Nephron (organoid): Measurements from ENCODE around the gene SKP2.

Experiments
- H3K27ac Mint-ChIP-seq, 3 experiments: 2 replicates each; pipeline ENCODE4 v1.8.0; 2020; ENCODE audit warnings: mixed read lengths in 3 of 3, mild to moderate bottlenecking in 2 of 3, moderate library complexity in 1 of 3
- H3K27me3 Mint-ChIP-seq: 2 replicates; pipeline ENCODE4 v1.8.0; 2021; ENCODE audit warnings: low read depth, mild to moderate bottlenecking, moderate library complexity, mixed read lengths
- H3K36me3 Mint-ChIP-seq: 2 replicates; pipeline ENCODE4 v1.8.0; 2020; ENCODE audit warnings: low read depth, mixed read lengths
- H3K4me1 Mint-ChIP-seq: 2 replicates; pipeline ENCODE4 v1.8.0; 2020; ENCODE audit warnings: mixed read lengths
- H3K4me3 Mint-ChIP-seq, 3 experiments: 2 replicates each; pipeline ENCODE4 v1.8.0; 2020; ENCODE audit warnings: mild to moderate bottlenecking in 3 of 3, mixed read lengths in 3 of 3, moderate library complexity in 2 of 3
- H3K9me3 Mint-ChIP-seq: 2 replicates; pipeline ENCODE4 v1.8.0; 2020; ENCODE audit warnings: mixed read lengths
- TF ChIP-seq, protein P1 (sequence below), 3 experiments: fragments of 200-600 bp; sonication (generic); IDR thresholded peaks; one replicate each; pipeline ENCODE4 v1.5.0; 2021; ENCODE audit warnings: antibody characterized with exemption in 3 of 3; ENCODE audit not compliant: unreplicated experiment in 3 of 3

The SKP2 gene

DNA sequence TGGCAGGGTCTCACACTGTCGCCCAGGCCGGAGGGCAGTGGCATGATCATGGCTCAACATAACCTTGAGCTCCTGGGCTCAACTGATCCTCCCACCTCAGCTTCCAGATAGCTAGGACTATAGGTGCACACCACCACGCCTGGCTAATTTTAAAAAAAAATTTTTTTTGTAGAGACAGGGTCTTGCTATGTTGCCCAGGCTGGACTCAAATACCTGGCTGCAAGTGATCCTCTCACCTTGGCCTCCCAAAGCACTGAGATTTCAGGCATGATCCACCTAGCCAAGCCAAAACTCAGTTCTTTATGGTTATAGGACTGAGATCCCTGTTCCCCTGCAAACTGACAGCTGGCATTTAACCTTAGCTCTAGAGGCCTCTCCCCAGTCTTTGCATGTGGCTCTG, 5.5 kb upstream of the SKP2 start:
- Mint-ChIP-seq H3K9me3 (no peaks in the 10 kb centered on the region), H3K27me3 (no peaks in the 10 kb centered on the region), H3K36me3 (no peaks in the 10 kb centered on the region), H3K4me3 (no peak overlapping the region), H3K27ac (no peak overlapping the region), H3K4me1 (peaks cover 22% of the 10 kb centered on the region)
- TF ChIP-seq, protein P1, sequence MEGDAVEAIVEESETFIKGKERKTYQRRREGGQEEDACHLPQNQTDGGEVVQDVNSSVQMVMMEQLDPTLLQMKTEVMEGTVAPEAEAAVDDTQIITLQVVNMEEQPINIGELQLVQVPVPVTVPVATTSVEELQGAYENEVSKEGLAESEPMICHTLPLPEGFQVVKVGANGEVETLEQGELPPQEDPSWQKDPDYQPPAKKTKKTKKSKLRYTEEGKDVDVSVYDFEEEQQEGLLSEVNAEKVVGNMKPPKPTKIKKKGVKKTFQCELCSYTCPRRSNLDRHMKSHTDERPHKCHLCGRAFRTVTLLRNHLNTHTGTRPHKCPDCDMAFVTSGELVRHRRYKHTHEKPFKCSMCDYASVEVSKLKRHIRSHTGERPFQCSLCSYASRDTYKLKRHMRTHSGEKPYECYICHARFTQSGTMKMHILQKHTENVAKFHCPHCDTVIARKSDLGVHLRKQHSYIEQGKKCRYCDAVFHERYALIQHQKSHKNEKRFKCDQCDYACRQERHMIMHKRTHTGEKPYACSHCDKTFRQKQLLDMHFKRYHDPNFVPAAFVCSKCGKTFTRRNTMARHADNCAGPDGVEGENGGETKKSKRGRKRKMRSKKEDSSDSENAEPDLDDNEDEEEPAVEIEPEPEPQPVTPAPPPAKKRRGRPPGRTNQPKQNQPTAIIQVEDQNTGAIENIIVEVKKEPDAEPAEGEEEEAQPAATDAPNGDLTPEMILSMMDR (IDR thresholded peaks at IDR 0.05; ENCODE audit: unreplicated experiment in 3 of 3), result no peak

DNA sequence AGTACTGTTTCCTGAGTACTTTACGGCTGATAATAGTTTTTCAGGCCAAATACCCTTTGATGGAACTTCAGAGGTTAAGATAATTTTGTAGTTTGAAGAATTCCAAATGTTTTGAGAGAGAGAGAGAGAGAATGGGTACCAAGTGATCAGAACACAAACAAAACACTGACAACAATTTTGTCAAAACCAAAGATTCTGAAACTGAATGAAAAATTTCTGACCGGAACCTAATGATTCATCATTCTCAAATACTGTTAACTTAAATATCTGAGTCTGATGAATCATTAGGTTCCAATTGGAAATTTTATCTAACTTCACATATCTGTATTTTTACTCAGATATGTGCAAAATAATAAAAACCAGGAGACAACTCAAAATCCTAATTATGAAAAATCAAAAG, 4.2 kb upstream of the SKP2 start:
- TF ChIP-seq, protein P1 (IDR thresholded peaks at IDR 0.05; ENCODE audit: unreplicated experiment in 3 of 3), result no peak
- Mint-ChIP-seq H3K27me3 (no peaks in the 10 kb centered on the region), H3K36me3 (no peaks in the 10 kb centered on the region), H3K9me3 (no peaks in the 10 kb centered on the region), H3K4me3 (no peak overlapping the region), H3K4me1 (peaks cover 26% of the 10 kb centered on the region), H3K27ac (no peak overlapping the region)

DNA sequence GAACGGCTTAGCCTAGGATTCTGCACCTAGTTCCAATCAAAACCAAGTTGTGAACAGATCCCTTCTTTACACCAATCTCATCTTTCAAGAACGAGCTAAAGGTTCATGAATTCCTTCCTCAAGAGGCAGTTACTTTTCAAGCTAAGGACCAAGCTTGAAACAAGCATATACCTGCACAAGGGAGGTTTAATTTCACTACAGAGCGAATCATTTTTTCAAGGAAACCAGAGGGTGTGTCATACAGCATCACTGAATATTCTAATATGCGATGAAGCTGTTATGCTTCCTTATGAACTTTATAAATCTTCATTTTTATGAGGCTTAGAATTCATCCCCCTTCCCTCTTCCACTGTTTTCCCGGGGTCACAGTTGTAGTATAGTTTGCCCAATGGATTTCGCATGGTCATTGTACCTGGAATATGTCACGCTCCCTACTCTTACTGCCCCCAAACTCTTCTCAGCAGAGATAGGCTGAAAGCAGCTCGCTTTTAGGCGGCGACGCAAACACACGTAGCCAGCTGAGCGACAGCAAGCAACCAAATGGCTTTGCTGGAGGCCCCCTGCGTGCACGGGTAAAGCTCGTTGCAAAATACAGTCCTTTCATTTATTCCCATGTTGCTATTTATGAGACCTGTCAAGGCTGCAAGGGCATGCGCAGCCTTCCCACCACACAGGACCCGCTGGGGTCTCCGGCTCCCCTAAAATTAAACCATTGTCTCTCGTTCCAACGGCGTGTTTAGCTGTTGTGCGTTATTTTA, 1.1 kb upstream of the SKP2 start:
- H3K27ac Mint-ChIP-seq, result peak overlapping the region; percentile 79 to 94 (median 87)
- H3K4me1 Mint-ChIP-seq, result peaks cover 44% of the 10 kb centered on the region
- H3K4me3 Mint-ChIP-seq, result peak overlapping the region; percentile 92 to 97 (median 93)
- H3K27me3 Mint-ChIP-seq, result no peaks in the 10 kb centered on the region
- TF ChIP-seq, protein P1 (IDR thresholded peaks at IDR 0.05; ENCODE audit: unreplicated experiment in 3 of 3), result no peak
- H3K36me3 Mint-ChIP-seq, result peaks cover 26% of the 10 kb centered on the region
- H3K9me3 Mint-ChIP-seq, result no peaks in the 10 kb centered on the region

DNA sequence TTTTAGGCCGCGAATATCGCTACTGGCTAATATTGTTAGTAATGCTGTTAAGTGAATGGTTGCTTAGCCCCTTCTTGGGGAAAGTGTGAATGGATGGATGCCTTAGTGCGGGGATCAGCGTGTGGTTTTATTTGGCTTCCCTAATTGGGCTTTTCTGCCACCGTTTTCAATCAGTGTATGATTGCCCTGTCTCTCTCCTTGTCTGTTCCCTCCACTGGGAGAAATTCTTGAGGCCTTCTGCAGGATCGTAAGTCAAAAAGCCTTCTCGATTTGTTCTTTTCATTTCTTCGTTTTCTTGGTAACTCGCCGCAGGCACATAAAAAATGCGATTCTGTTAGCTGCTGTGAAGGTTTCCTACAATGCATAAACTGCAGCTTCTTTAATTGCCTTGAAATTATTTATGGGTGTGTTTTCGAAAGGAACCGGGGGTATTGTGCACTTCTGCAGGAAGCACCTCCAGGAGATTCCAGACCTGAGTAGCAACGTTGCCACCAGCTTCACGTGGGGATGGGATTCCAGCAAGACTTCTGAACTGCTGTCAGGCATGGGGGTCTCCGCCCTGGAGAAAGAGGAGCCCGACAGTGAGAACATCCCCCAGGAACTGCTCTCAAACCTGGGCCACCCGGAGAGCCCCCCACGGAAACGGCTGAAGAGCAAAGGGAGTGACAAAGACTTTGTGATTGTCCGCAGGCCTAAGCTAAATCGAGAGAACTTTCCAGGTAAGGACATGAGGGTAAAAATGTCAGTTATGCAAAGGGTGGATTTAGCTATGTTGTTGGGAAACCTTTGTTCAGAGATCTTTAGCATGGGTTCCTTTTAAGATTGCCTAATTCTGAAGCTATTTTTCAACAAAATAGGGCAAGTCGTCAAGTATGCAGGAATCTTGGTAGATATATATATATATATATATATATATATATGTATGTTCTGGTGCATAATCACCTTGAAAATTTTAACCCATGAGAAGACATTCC, 700 bp downstream of the SKP2 start:
- peak overlapping the region; percentile 92 to 97 (median 93) for H3K4me3 Mint-ChIP-seq
- H3K27ac Mint-ChIP-seq, result peak overlapping the region; percentile 79 to 94 (median 87)
- H3K9me3 Mint-ChIP-seq, result no peaks in the 10 kb centered on the region
- peaks cover 62% of the 10 kb centered on the region for H3K4me1 Mint-ChIP-seq
- H3K36me3 Mint-ChIP-seq, result peaks cover 43% of the 10 kb centered on the region
- no peaks in the 10 kb centered on the region for H3K27me3 Mint-ChIP-seq
- TF ChIP-seq, protein P1 (IDR thresholded peaks at IDR 0.05; ENCODE audit: unreplicated experiment in 3 of 3), result no peak

DNA sequence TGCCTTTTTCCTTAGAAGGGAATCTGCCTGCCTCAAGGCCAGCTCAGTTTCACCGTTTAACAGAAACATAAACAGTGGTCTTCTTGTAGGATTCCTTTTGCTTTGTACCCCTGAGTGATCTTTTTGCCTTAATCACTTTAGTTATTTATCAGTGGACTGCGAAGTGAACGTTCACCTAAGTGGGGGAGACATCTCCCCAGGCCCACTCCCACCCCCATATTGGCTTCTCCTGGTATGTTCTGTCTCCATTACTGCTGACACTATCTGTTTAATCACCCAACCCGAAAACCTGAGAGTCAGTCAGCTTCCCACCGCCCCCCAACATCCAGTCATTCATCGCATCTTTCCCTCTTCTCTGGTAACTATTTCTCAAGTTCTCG, 1.4 kb downstream of the SKP2 start:
- Mint-ChIP-seq H3K9me3 (no peaks in the 10 kb centered on the region), H3K36me3 (peaks cover 47% of the 10 kb centered on the region), H3K27ac (peak overlapping the region; percentile 65 to 94 (median 79)), H3K4me3 (peak overlapping the region; percentile 92 to 97 (median 93)), H3K4me1 (peaks cover 69% of the 10 kb centered on the region), H3K27me3 (no peaks in the 10 kb centered on the region)
- TF ChIP-seq, protein P1 (IDR thresholded peaks at IDR 0.05; ENCODE audit: unreplicated experiment in 3 of 3), result no peak
